Stimulated activated CD8-positive, alpha-beta memory T cell treated with anti-CD3 and anti-CD28 coated beads, Interleukin-4, amount 100 ng/mL, for 48 hours (primary cell): ENCODE results near the gene RAPGEF3.

Experiments used
- DNase-seq: peaks from one replicate; pipeline ENCODE4 v3.0.0-alpha.2; 2020

The RAPGEF3 gene

DNA sequence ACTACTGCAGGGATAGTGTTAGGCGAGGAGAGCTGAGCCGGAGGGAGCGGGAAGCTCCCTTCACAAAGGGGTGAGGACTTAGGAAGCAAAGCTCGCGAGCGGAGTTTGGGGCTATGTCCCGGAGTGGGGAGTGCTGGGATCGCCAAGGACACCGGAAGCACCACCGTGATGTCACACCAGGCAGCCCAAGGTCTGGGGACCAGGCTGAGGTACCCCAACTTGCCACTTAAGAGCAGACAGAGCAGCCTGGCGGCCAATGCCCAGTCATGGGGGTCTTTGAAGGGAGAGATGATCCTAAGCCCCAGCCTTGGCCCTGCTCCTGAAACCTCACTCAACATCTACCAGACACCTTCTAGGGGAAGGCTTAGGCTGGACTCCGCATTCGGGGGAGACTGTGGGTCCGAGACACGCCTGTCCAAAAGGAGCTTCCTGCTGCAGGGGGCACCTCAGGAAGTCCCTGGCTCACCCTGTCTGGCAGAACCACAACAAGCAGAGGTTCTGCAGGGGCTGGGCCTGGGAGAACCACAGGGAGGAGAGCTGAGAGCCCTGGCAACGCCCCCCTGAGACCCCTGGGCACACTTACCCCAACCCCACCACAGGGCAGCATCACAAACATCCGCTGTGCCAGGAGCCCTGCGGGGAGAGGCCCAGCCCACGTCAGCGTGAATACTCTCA is 32.1 kb upstream of the RAPGEF3 start:
- no peak for DNase-seq

DNA sequence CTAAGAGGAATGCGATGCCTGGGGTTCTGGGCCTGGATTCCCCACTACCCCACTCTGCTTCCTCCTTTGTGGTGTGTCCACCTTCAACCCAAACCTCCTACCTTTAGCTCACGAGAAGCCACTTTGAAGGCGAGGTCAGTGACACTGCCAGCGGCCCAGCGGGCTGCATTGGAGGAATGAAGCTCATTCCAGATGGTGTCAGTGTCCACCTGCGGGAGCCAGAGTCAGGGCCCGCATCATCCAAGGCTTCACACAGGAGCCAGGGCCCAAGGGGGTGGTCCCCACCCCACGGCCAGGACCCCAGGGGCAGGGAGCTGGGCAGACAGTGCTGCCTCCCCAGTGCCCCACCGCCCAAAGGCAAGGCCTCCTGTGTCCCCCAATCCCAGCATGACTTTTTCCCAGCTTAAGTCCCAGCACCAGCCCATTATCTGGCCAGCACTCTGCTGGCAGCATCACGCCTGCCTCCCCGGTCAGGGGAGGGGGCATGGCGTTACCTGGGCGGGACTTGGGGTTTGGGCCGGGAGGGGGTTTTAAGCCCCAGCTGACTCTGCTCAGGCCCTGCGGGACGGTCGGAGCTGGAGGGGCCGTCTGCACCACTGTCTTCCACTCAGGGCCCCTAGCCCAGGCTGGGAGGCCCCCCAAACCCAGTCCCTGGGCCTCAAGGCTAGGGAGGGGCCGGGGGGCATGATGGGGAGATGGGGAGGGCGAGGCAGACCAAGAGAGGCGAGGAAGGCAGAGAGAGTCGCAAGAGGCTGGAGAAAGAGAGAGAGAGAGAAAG is 31.2 kb upstream of the RAPGEF3 start:
- no peak for DNase-seq

DNA sequence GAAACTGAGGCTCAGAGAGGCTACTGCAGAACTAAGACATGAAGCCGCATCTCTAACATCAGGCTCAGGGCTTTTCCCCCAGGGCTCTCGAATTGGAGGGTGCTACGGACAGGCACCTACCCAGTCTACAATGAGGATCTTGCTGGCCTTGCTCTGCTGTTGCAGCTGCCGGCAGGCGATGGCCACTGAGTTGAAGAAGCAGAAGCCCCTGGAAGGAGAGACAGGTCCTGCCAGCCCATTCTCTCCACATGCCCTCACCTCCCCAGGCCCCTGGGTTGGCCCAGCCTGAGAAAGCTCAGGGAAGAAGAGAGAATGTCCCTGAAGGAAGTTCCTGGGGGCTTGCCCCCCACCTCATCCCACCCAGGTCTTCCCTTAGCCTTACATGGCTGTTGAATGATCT is 30.5 kb upstream of the RAPGEF3 start:
- no peak for DNase-seq

DNA sequence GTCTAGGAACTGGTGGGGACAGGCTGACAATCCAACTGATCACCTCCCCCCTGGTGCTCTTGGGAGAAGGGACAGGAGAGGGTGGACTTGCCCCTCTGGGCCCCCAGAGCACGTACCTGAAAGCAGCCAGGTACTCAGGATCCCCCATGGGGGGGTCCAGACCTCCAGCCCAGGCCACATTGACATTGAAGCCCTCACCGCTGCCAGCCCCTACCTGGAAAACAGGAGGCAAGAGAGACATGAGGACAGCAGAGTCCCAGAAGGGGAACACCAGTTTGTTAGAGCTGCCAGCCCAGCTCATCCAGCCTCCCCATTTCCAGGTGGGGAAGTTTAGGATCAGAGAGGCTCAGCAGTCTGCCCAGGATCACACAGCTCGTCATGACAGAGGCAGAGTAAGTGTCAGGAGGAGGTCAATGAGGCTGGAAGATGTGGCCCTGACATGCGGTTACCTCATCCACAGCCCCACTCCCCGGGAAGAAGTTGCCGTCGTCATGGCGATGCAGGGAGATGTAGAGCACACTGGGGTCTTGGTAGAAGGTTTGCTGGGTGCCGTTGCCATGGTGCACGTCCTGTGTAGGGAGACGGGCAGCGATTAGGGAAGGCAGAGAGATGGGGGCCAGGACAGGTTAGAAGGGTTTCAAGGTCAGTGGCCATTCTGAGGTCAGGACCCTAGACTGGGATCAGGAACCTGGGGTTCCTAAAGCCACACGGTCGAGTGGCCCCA is 29.1 kb upstream of the RAPGEF3 start:
- no peak for DNase-seq

DNA sequence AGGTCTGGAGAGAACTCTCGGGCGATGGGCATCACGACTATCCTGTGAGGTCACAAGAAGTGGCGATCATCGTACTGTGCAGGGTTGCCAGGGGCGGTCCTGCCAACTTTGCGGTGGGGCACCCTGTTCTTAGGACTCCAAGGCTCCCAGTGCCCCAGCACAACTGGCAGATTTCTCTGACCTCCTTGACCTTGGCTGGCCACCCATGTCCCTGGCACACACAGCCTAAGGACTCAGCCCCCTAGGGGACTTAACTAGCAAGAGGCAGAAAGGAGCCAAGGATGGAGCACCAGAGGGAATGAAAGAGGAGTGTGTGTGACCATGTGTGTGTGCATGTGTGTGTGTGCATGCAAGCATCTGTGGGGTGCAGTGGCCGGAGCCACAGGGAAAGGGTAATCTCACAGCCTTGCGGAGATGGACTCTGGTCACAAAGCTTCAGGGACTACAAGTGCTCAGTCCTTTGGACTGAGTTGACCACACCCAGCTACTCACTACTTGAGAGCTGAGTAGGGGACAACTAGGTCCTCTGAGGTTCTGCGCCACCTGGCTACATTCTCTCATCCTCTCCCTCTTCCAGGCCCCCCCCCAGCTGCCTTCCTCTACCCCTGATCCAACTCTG is 28.1 kb upstream of the RAPGEF3 start:
- DNase-seq = no peak

DNA sequence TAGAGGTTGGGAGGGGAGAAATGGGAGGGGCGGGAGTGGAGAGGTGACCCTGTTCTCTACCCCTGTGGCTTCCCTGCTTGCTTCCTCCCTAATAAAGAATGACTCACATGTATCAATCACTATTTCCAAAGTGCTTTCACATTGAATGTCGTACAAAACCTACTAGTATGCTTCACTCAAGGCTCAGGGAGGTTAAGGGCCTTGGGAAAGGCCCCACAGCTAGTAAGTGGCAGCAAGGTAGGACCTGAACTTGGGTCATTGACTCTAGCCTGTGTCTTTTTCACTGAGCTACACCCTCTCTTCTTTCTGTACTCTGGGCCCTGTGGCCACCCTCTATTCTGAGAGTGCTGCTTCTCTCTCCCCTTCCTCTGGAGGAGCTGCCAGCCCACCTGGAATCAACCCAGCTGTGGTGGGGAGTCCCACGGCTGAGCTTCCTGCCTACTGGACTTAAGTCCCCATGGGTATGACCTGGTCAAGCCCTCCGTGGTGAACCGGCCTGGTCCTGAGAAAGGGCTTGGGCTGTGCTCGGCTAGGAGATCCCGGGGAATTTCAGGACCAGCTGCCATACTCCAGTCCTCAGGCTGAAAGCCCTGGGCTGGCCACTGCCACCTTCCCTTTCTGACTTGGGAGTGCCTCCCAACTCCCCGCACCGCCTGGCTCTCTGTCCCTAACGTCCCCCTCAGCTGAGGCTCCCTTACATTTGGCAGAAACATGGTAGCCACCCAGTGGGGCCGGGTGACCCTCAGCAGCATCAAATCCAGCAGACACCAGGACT is 27.4 kb upstream of the RAPGEF3 start:
- DNase-seq = no peak

DNA sequence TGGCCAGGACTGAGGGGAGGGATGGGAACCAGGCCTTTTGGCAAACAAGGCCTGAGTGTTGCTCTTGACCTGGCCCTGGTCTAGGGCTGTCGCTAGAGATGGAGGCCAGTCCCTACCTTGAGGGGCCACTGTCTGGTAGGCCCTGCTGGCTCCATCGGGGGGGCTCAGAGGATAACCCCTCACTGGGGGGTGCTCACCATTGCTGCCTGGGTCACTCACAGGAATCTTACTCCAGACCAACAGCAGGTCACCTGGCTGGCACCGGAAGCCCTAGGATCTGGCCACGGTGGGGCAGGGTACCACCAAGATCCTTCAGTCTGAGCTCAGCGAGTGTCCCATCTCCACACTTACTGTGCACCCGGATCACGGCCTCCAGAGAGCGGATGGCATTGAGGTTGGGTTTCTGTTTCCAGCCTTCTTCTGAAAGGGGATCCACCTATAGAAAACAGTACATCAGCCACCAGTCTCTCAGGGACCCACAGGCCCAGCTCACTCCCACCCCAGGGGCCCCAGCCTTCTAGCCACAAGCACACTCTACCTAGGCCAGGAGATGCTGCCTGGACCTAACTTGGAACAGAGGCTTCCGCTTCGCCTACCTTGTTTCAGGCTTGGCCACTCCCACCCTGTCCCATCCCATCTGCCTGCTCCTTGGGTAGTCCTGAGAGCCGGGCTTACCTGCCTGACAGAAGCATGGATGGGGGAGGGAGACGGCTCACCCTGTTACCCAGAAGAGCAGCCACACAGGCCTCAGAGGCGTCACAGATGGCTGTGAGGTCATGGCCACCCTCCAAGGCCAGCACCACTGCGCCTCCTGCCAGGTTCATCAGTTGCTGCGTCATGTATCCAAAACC is 26.6 kb upstream of the RAPGEF3 start:
- no peak for DNase-seq

DNA sequence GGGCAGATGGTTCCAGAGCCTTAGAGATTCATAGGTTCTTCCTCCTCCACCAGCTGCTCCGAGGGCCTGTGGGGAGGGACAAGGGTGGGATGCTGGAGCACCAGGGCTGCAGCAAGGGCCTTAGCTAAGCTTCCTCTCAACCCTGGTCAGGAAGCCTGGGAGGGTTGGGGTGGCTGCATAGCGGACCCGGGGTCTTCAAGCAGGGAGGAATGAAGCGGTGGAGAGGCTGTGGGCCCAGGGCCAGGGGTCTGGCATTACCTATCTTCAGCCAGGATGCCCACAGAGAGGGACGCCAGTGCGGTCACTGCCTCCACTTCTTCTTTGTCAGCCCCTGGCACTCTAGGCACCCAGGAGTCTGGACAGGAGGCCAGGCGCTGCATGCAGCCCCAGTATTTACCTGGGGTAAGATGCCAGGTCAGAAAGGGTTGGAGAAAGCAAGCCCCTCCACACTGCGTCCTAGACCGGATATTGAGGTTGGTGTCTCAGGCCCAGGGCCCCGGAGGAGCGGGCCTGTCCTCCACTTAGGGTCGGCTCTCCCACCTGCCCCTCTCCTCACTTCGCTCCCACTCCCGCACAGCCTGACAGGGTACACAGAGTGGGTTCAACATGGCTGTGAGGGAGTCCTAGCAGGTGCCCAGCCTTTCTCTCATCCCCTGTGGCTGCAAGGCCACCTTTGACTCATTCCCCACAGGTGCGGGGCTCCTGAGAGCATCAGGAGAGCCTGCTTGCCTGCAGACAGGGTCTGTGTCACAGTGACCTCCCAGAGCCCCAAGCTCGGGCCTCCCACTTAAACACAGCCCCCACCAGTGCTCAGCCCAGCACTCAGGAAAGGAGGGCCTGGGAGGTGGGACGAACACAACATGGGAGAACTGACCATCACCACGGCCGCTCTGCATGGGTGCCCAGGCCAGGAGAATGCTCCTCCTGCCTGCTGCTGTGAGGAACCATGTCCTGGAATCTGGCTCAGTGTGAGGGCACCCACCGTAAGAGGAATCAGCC is 25.4 kb upstream of the RAPGEF3 start:
- DNase-seq = no peak

DNA sequence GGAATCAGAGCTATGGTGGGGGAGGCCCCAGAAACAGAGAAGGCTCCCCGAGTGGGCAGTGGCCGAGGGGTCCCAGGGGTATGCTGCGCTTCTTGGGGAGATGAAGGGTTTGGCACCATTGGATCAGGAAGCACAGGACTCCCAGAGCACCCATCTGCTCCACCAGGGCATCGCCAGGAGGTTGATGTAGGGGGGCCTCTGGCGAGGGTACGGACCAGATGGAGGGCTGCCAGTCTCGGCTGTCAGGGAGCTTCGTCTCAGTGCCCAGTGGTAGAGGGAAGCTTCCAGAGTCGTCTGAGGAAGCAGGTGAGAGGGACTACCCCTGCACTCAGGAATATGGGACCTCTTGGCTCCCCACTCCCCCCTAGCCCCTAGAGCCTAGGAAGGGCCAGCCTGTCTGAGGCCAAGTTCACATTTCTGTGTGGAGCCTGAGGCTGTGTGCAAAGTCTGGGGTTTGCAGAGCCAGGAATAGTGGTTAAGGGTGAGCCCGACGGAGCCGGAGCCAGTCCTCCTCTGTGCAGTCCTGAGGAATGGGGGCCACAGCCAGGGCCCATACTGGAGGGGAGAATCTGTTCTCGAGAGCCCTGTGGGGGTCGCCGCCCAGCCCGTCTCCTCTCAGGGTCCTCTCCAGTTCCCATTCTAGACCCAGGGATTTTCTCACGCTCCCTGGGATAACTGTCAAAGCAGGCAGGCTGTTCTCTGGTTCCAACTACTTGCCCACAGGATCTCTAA is 24.5 kb upstream of the RAPGEF3 start:
- DNase-seq = no peak

DNA sequence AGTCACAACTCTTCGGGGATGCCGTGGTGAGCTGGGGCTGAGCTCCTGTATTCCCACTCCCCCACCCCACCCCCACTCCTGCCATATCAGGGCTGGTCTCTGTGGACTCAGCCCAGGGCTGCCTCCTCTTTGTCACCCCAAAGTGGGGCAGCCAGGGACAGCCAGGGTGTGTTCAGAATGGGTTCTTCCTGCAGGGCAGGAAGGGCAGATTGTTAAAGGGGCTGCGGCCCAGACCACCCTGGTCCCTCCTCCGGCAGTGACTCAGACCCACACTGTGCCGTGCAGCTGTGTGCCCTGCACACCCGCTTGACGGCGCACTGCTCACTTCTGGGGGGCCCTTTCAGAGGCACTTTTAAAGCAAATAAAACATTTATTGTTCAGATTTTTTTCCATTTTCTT is 23.7 kb upstream of the RAPGEF3 start:
- no peak for DNase-seq

DNA sequence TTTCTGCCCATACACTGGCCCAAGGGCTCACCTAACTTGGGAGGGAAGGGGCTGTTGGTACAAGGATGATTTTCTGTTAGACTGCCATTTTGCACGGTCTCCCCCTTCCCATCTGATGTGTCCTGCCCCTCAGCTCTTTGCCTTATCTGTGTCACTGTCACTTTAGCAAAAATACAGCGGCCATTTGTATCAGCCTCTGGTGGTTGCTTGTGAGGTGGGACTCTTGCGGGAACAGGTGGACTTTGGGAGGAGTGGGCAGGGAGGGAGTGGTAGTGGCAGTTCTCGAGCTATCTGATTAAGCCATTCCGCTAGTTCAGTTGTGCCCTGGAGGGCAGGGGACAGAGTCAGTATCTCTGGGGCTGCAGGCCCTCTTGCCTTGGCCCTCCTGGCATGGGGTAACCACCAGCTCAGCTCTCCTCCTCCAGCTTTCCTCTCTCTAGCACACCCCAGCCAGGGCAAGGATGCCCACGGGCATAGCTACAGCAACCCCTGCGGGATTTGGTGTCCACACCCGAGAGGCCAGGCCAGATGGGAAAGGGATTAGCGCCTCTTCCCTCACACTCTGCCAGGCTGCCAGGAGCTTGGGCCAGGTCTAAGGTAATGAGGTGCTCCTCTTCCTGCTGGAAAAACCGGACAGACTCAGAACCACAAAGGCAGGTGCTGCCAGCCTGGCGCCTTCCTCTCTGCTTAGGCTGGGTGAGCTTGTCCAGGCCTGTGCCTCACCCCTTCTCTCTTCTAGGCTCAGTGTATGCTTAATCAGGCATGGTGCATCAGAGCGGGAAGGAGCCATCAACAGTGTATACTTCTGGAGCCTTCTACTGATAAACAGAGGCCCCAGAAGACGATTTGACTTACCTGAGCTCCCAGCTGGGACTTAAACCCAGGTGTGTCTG is 23.0 kb upstream of the RAPGEF3 start:
- no peak for DNase-seq

DNA sequence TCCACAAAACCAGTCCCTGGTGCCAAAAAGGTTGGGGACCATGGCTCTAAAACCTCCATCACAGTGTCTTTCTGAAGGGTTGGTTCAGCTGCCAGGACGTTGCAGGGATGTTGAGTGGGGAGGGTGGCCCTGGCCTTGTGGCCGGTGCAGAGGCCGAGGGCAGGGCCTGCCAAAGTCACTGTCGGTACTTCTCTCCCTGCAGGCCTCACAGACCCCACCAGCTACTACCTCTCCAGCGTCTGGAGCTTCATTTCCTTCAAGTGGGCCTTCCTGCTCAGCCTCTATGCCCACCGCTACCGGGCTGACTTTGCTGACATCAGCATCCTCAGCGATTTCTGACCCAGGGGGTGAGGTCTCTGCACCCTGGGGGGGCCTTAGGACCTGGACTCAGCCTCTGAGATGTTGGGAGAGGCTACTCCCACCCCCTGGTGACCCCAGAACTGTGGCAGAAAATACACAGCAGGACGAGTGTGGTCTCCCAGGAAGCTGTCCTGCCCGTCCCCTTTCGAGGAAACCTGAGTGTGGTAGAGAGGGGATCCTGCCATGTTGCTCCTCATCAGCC is 21.3 kb upstream of the RAPGEF3 start:
- DNase-seq = no peak

DNA sequence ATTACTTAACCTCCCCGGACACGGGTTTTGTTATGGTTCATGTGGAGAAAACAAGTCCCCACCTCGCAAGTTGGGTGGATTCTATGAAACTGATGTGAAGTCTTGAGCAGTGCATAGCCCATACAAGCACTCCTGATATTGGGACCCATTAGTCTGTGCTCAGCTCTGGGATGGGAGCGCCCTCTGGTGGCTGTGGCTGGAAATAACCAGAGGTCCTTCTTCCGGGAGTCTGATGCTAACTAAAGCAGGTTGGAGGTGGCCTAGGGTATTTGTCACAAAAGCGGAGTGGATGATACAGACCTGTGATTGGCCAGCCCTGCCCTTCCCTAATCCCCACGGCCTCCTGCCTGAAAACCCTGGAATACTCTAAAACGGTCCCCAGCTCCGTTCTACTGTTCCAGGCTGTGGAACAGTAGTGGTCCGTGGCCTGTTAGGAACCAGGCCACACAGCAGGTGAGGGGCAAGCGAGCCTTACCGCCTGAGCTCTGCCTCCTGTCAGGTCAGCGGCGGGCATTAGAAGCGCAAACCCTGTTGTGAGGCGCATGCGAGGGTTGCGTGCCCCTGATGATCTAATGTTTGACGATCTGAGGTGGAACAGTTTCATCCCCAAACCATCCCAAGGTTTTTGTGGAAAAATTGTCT is 20.7 kb upstream of the RAPGEF3 start:
- DNase-seq = peak; percentile 97

DNA sequence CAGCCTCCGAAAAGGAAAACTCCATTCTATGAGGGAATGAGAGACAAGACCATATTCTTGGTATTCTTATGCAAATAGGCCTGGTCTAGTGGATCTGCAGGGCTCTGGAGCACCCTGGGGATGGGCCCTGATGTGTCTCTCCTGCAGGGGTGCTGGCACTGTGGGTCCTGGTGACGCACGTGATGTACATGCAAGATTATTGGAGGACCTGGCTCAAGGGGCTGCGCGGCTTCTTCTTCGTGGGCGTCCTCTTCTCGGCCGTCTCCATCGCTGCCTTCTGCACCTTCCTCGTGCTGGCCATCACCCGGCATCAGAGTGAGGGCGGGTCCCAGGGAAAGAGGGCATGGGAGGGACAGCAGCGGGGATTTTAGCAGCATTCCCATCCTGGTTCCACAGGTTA is 20.2 kb upstream of the RAPGEF3 start:
- no peak for DNase-seq

DNA sequence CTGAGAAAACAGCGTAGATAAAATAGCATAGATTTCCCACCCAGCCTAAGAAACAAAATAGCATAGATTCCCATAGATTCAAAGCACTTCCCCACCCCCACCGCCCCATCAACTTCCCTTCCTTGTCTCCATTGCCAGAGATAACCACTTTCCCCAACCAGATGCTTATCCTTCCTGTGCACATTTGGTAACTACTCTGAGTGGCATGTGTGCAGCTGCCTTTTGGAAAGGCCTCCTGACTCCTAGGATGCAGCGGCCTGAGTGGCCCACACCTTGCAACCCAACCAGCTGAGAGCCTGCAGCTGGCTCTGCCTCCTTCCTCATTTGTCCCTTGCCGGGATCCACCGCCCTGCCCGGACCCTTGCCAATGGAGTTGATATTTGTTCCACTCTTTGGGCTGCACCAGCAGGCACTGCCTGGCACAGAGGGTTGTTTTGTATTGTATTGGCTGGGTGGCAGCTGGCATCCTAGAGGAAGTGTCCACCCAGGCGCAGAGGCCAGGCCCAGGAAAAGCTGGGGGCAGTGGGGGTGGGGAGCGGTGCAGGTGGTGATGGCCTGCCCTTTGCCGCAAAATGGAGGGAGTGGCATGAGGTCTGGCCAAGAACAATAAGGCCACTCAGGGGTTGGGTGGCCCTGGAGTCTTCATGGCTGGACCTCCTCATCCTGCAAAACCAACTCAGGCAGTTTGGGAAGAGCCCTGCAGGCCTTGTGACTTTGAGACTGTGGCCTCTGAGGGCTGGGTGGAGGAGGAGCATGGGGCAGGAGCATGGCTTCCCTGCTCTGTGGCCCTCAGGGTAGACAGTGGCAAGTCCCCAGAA is 19.3 kb upstream of the RAPGEF3 start:
- DNase-seq = no peak

DNA sequence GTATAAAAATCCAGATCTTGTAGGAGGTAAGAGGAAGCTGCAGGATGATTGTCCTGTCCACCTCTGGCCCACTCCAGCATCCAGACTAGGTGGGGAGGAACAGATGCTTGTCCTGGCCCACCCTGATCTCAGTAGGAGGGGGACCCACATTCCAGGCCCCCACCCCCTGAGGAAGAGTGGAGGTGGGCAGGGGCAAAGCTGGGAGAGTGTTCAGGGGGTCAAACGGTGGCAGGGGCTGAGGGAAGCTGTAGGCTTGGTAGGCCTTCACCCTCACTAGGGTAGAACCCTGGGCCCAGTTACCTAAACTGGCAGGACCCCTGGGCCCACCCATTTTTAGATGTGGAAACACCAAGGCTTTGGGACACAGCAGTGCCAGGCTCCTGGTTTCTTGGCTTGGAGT is 18.5 kb upstream of the RAPGEF3 start:
- no peak for DNase-seq
